GM19468 (cell line): ENCODE results near the gene MAPK11.

ENCODE experiments used
- ATAC-seq: cut with Tn5 transposase; IDR thresholded peaks from one replicate; pipeline ENCODE4 v1.9.1; 2021; ENCODE audit warnings: mild to moderate bottlenecking, moderate library complexity, moderate number of reproducible peaks; ENCODE audit not compliant: unreplicated experiment; ENCODE audit errors: extremely low read depth

The MAPK11 gene

GRCh38 chr22:50251477-50252081, 18.6 kb downstream of the MAPK11 start:
- no peak for ATAC-seq

- peak; percentile 64 for ATAC-seq
These were observed 19.4 kb downstream of the MAPK11 start, which contains the start of gene HDAC10 for GRCh38 chr22:50250555-50251476. HDAC10 (minus strand) TSS chr22:50251265; CDS start chr22:50251032, 233 bp downstream.

- ATAC-seq: no peak
These were observed 20.0 kb downstream of the MAPK11 start for GRCh38 chr22:50250249-50250554.

GRCh38 chr22:50249341-50250248, 20.6 kb downstream of the MAPK11 start:
- ATAC-seq: no peak

- no peak for ATAC-seq
These were observed 21.7 kb downstream of the MAPK11 start for GRCh38 chr22:50248196-50249081.

GRCh38 chr22:50247748-50248147, 22.4 kb downstream of the MAPK11 start:
- no peak for ATAC-seq

- no peak for ATAC-seq
These were observed 23.7 kb downstream of the MAPK11 start for GRCh38 chr22:50246242-50247175.

- no peak for ATAC-seq
These were observed 24.7 kb downstream of the MAPK11 start for GRCh38 chr22:50245214-50246072.

GRCh38 chr22:50244420-50245213, 25.6 kb downstream of the MAPK11 start, which contains the start of gene TUBGCP6:
TUBGCP6 (minus strand) TSS chr22:50245023; CDS start chr22:50244459, 564 bp downstream.
- ATAC-seq: peak; percentile 42

GRCh38 chr22:50243685-50244419, 26.3 kb downstream of the MAPK11 start:
- ATAC-seq: no peak

- ATAC-seq: no peak
These were observed 27.7 kb downstream of the MAPK11 start for GRCh38 chr22:50242406-50242949.

- ATAC-seq: no peak
These were observed 31.4 kb downstream of the MAPK11 start for GRCh38 chr22:50238755-50239154.

GRCh38 chr22:50236731-50237409, 33.3 kb downstream of the MAPK11 start:
- ATAC-seq: no peak

GRCh38 chr22:50233223-50233622, 37.0 kb downstream of the MAPK11 start:
- ATAC-seq: no peak

GRCh38 chr22:50232481-50233151, 37.6 kb downstream of the MAPK11 start:
- no peak for ATAC-seq
